ENCODE measurements around the gene TPM1.

DNA sequence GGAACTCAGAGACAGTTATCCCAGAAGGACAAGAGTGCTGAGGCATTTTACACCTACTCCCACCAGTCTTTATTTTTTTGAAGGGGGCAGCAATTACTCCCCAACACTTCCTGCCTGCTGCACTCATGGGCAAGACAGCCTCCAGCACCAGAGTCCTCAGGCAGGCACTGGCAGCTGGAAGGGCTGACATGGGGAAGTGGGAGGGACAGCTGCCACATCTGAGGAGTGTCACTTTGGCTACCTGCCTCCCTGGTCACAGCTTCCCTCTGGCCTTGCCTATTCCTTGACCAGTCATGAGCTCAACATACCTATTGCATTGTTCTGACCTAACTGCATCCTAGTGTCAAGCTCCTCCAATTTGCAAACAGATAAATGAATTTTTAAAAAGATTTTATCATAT, 68.9 kb downstream of the TPM1 start:
- TF ChIP-seq POLR2A (IDR thresholded peaks at IDR 0.05), result no peak
- TF ChIP-seq, protein P1, sequence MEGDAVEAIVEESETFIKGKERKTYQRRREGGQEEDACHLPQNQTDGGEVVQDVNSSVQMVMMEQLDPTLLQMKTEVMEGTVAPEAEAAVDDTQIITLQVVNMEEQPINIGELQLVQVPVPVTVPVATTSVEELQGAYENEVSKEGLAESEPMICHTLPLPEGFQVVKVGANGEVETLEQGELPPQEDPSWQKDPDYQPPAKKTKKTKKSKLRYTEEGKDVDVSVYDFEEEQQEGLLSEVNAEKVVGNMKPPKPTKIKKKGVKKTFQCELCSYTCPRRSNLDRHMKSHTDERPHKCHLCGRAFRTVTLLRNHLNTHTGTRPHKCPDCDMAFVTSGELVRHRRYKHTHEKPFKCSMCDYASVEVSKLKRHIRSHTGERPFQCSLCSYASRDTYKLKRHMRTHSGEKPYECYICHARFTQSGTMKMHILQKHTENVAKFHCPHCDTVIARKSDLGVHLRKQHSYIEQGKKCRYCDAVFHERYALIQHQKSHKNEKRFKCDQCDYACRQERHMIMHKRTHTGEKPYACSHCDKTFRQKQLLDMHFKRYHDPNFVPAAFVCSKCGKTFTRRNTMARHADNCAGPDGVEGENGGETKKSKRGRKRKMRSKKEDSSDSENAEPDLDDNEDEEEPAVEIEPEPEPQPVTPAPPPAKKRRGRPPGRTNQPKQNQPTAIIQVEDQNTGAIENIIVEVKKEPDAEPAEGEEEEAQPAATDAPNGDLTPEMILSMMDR (IDR thresholded peaks at IDR 0.05), result no peak
